IMR-90 (cell line): Measurements from ENCODE around the gene ERC2. TPM values are rescaled to one million over a fixed set of nuclear protein-coding genes. Genes with fewer than 3 reads are reported as not detected.

Source experiments
- ATAC-seq: fragments of 200-7000 bp; cut with Tn5 transposase; 2 replicates; pipeline ENCODE4 v1.9.1; 2020; ENCODE audit warnings: low read depth, mild to moderate bottlenecking, moderate library complexity
- BruUV-seq: library from RNA; stranded (reverse); fragments of 400-500 nt; replicated peaks from 2 replicates; lab custom pipeline; 2021; lab: Mats Ljungman, UMichigan
- CTCF ChIA-PET: fragments of 300-600 bp; formaldehyde crosslinking; extraction: SDS; loops from one replicate; lab custom pipeline; 2021; ENCODE audit warnings: antibody characterized with exemption; lab: Yijun Ruan, JAX
- POLR2A ChIA-PET: fragments of 300-600 bp; sonication (Branson Sonifier 250); formaldehyde crosslinking; loops from one replicate; lab custom pipeline; 2022; ENCODE audit warnings: antibody characterized with exemption; ENCODE audit not compliant: unreplicated experiment; lab: Charles Lee
- DNase-seq: peaks from one replicate; pipeline ENCODE4 v3.0.0; 2013
- H2AFZ ChIP-seq: replicated peaks from 2 replicates; pipeline ENCODE3; 2013; ENCODE audit warnings: low read length, mild to moderate bottlenecking; ENCODE audit not compliant: poor library complexity
- H2AK5ac ChIP-seq: 2 replicates; pipeline ENCODE4 v1.6.1; 2013; ENCODE audit warnings: low read depth, low read length, inconsistent platforms
- H2AK9ac ChIP-seq: replicated peaks from 2 replicates; pipeline ENCODE3; 2013; ENCODE audit warnings: mild to moderate bottlenecking, low read depth, low read length, moderate library complexity; ENCODE audit not compliant: poor library complexity
- H2BK120ac ChIP-seq: 2 replicates; pipeline ENCODE4 v1.6.1; 2013; ENCODE audit warnings: low read depth, low read length, inconsistent platforms
- H2BK15ac ChIP-seq: 3 replicates; pipeline ENCODE4 v1.6.1; 2013; ENCODE audit warnings: low read depth, low read length, inconsistent platforms
- H2BK20ac ChIP-seq: 2 replicates; pipeline ENCODE4 v1.6.1; 2013; ENCODE audit warnings: low read depth, mild to moderate bottlenecking, inconsistent platforms, low read length, moderate library complexity
- H2BK5ac ChIP-seq: 2 replicates; pipeline ENCODE4 v1.6.1; 2013; ENCODE audit warnings: mild to moderate bottlenecking, low read depth, low read length, inconsistent platforms; ENCODE audit not compliant: poor library complexity, severe bottlenecking
- H3K14ac ChIP-seq: replicated peaks from 2 replicates; pipeline ENCODE4 v1.6.1; 2013; ENCODE audit warnings: low read depth, low read length, inconsistent platforms
- H3K18ac ChIP-seq: 2 replicates; pipeline ENCODE4 v1.6.1; 2013; ENCODE audit warnings: low read depth, low read length, control low read depth
- H3K23ac ChIP-seq: 2 replicates; pipeline ENCODE4 v1.6.1; 2013; ENCODE audit warnings: low read depth, low read length, inconsistent platforms
- H3K27ac ChIP-seq: 2 replicates; pipeline ENCODE4 v1.5.1; 2013; ENCODE audit warnings: mild to moderate bottlenecking, control low read depth, low read length; ENCODE audit not compliant: insufficient read depth
- H3K27me3 ChIP-seq: 2 replicates; pipeline ENCODE4 v1.6.1; 2013; ENCODE audit warnings: low read length; ENCODE audit not compliant: control insufficient read depth, insufficient read depth
- H3K36me3 ChIP-seq: 2 replicates; pipeline ENCODE4 v1.6.1; 2013; ENCODE audit warnings: low read length, mixed read lengths; ENCODE audit not compliant: control insufficient read depth, insufficient read depth
- H3K4ac ChIP-seq: 2 replicates; pipeline ENCODE4 v1.6.1; 2013; ENCODE audit warnings: low read depth, low read length, inconsistent platforms
- H3K4me1 ChIP-seq: 2 replicates; pipeline ENCODE4 v1.6.1; 2013; ENCODE audit warnings: low read length, mixed read lengths; ENCODE audit not compliant: control insufficient read depth, insufficient read depth
- H3K4me2 ChIP-seq: 2 replicates; pipeline ENCODE4 v1.6.1; 2013; ENCODE audit warnings: low read depth, mild to moderate bottlenecking, control low read depth, low read length, moderate library complexity
- H3K4me3 ChIP-seq: 2 replicates; pipeline ENCODE4 v1.5.1; 2013; ENCODE audit warnings: low read depth, mild to moderate bottlenecking, control low read depth, low read length, moderate library complexity; ENCODE audit not compliant: insufficient read depth
- H3K56ac ChIP-seq: 2 replicates; pipeline ENCODE4 v1.6.1; 2013; ENCODE audit warnings: low read length, inconsistent platforms; ENCODE audit not compliant: insufficient read depth; ENCODE audit errors: extremely low read depth
- H3K79me1 ChIP-seq, 2 experiments: 2 replicates each; pipeline ENCODE4 v1.6.1; 2013; ENCODE audit warnings: low read length in 2 of 2, inconsistent platforms in 1 of 2, low read depth in 1 of 2
- H3K9ac ChIP-seq: 2 replicates; pipeline ENCODE4 v1.6.1; 2013; ENCODE audit warnings: low read depth, low read length, control low read depth
- H3K9me1 ChIP-seq: 2 replicates; pipeline ENCODE4 v1.6.1; 2013; ENCODE audit warnings: low read length, inconsistent platforms; ENCODE audit not compliant: insufficient read depth
- H3K9me3 ChIP-seq: 2 replicates; pipeline ENCODE4 v1.6.1; 2013; ENCODE audit warnings: low read length; ENCODE audit not compliant: control insufficient read depth, insufficient read depth
- H4K20me1 ChIP-seq: 2 replicates; pipeline ENCODE4 v1.6.1; 2013; ENCODE audit warnings: low read length, inconsistent platforms; ENCODE audit not compliant: insufficient read depth
- H4K5ac ChIP-seq: 2 replicates; pipeline ENCODE4 v1.6.1; 2013; ENCODE audit warnings: mild to moderate bottlenecking, low read depth, low read length, control low read depth
- H4K8ac ChIP-seq, 2 experiments: 2 replicates each; pipeline ENCODE4 v1.6.1; 2013; ENCODE audit warnings: low read depth in 2 of 2, low read length in 2 of 2, control low read depth in 1 of 2, inconsistent platforms in 1 of 2
- H4K91ac ChIP-seq: 2 replicates; pipeline ENCODE4 v1.6.1; 2013; ENCODE audit warnings: low read depth, low read length, inconsistent platforms; ENCODE audit not compliant: insufficient read depth
- MAZ ChIP-seq: IDR thresholded peaks from 2 replicates; pipeline ENCODE4 v1.6.1; 2012; ENCODE audit warnings: low read depth, mild to moderate bottlenecking, low read length, improper control_type of control experiment, moderate library complexity, borderline replicate concordance
- NFE2L2 ChIP-seq: fragments of 150-350 bp; IDR thresholded peaks from 2 replicates; pipeline ENCODE4 v1.6.1; 2016; ENCODE audit warnings: low read depth, mild to moderate bottlenecking, low read length
- POLR2A ChIP-seq: IDR thresholded peaks from 2 replicates; pipeline ENCODE4 v1.6.1; 2012; ENCODE audit warnings: mild to moderate bottlenecking, low read depth, low read length
- RAD21 ChIP-seq: IDR thresholded peaks from 2 replicates; pipeline ENCODE4 v1.6.1; 2012; ENCODE audit warnings: low read length, improper control_type of control experiment
- RCOR1 ChIP-seq: IDR thresholded peaks from 2 replicates; pipeline ENCODE4 v1.6.1; 2012; ENCODE audit warnings: mild to moderate bottlenecking, low read length, improper control_type of control experiment; ENCODE audit not compliant: insufficient replicate concordance
- USF2 ChIP-seq: fragments of 150-350 bp; IDR thresholded peaks from 2 replicates; pipeline ENCODE4 v1.6.1; 2017; ENCODE audit warnings: mild to moderate bottlenecking, antibody characterized with exemption, low read length, low read depth
- WGBS, 2 experiments: methylation state at CpG; one replicate each; pipeline versions ENCODE4 v1.1.5 to v1.1.7; 2013; ENCODE audit warnings: missing lambda C conversion rate in 2 of 2; ENCODE audit not compliant: insufficient read length in 1 of 2; ENCODE audit errors: extremely low coverage in 2 of 2; 5-methylcytosine and 5-hydroxymethylcytosine counted together
- dilution Hi-C: fragments of 300-500 bp; cut with HindIII; formaldehyde crosslinking; loops from one replicate; pipeline ENCODE4 v1.14.3; 2018; ENCODE audit warnings: low sequenced_read_pairs; ENCODE audit not compliant: unreplicated experiment
- in situ Hi-C: fragments of 300-500 bp; cut with MboI; formaldehyde crosslinking; loops from 3 replicates; pipeline ENCODE4 v1.14.3; 2019; ENCODE audit warnings: low sequenced_read_pairs, inconsistent platforms, mixed read lengths
- intact Hi-C: fragments of 100-400 bp; cut with micrococcal nuclease; formaldehyde crosslinking; loops from 2 replicates; pipeline ENCODE4 v1.10.0; 2022
- polyA plus RNA-seq, 3 experiments: library from polyadenylated mRNA; depleted of rRNA; stranded (reverse); fragments of >200 nt; gene quantifications; 2 replicates each; pipeline ENCODE4 v1.2.3, GENCODE V29; 2012; ENCODE audit warnings: low replicate concordance in 1 of 3
- total RNA-seq: library from RNA; depleted of rRNA; stranded (reverse); fragments of >200 nt; gene quantifications from 2 replicates; pipeline ENCODE4 v1.2.3, GENCODE V29; 2012

The ERC2 gene
- total and polyA plus RNA-seq, 2 of the 4 experiments (the other 2 are of a cell fraction) = 0.17 to 0.18 TPM

DNA sequence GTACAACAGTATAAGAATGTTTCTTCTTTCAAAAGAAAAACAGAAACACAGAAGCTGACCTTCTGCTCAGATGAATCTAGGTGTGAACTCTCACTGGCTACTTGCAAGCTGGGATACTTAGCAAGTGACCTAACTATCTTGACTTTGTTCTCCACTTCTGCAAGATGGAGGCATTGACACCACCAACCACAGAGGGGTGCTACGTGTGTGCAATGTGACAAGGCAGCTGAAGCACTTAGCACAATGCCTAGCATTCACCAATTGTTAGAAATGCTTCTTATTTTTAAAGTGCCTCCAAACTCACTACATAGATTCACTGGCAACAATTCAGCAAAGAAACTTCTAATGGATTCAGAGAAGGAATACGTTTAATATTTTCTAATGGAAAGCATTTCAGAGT is 649.8 kb downstream of the ERC2 start:
- no peak for TF ChIP-seq MAZ
- TF ChIP-seq USF2 = no peak
- TF ChIP-seq NFE2L2 = no peak
- TF ChIP-seq POLR2A = no peak
- 0 out of 2 replicates have a peak, but pooled peaks have one; percentile 16 for TF ChIP-seq RAD21
- no peak for TF ChIP-seq RCOR1
- CTCF ChIA-PET = interaction anchor here (0.6 to 1.5 kb wide), 2 partner anchors 36 to 428 kb away, joined by 3 to 4 read pairs; no protein-coding TSS in a partner anchor
- no peak overlapping the region for H3K18ac ChIP-seq
- no peak overlapping the region for H3K4me2 ChIP-seq
- H2BK15ac ChIP-seq = no peak overlapping the region
- dilution Hi-C loops (no loop called here), intact Hi-C loops (no loop called here), in situ Hi-C loops (no loop called here)
- no peaks in the 10 kb centered on the region for H3K9me3 ChIP-seq
- H3K4me1 ChIP-seq = no peaks in the 10 kb centered on the region
- H2BK5ac ChIP-seq = no peak overlapping the region
- H3K23ac ChIP-seq = no peak overlapping the region; the same call in 1 of the 2 replicates
- H4K20me1 ChIP-seq = no peaks in the 10 kb centered on the region
- no peak overlapping the region for H2BK120ac ChIP-seq
- H4K8ac ChIP-seq = no peak overlapping the region
- no peak overlapping the region for H2BK20ac ChIP-seq
- no peak overlapping the region for H3K56ac ChIP-seq
- no peaks in the 10 kb centered on the region for H3K9me1 ChIP-seq
- H3K4me3 ChIP-seq = no peak overlapping the region
- H3K27me3 ChIP-seq = peaks cover 23% of the 10 kb centered on the region
- no peak overlapping the region for H4K5ac ChIP-seq
- H2AFZ ChIP-seq = no peak overlapping the region
- H3K14ac ChIP-seq = no peak overlapping the region
- H3K9ac ChIP-seq = no peak overlapping the region
- no CpG with 5 or more reads among the region's 2 CpGs for WGBS, 2 experiments
- DNase-seq = peak; percentile 5
- no peak overlapping the region for H3K4ac ChIP-seq
- H2AK9ac ChIP-seq = no peak overlapping the region
- H3K27ac ChIP-seq = no peak overlapping the region
- ATAC-seq = no peak; the same call in 1 of the 2 replicates
- no peak overlapping the region for H2AK5ac ChIP-seq
- H3K36me3 ChIP-seq = no peaks in the 10 kb centered on the region
- BruUV-seq = no TSS peak
- POLR2A ChIA-PET = no interaction called here
- H4K91ac ChIP-seq = no peak overlapping the region
- H3K79me1 ChIP-seq = no peaks in the 10 kb centered on the region
